ENCODE results near the gene CACHD1.

GRCh38 chr1:64733581-64734286 is 263.8 kb downstream of the CACHD1 start:
- TF ChIP-seq, protein P1, sequence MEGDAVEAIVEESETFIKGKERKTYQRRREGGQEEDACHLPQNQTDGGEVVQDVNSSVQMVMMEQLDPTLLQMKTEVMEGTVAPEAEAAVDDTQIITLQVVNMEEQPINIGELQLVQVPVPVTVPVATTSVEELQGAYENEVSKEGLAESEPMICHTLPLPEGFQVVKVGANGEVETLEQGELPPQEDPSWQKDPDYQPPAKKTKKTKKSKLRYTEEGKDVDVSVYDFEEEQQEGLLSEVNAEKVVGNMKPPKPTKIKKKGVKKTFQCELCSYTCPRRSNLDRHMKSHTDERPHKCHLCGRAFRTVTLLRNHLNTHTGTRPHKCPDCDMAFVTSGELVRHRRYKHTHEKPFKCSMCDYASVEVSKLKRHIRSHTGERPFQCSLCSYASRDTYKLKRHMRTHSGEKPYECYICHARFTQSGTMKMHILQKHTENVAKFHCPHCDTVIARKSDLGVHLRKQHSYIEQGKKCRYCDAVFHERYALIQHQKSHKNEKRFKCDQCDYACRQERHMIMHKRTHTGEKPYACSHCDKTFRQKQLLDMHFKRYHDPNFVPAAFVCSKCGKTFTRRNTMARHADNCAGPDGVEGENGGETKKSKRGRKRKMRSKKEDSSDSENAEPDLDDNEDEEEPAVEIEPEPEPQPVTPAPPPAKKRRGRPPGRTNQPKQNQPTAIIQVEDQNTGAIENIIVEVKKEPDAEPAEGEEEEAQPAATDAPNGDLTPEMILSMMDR (IDR thresholded peaks at IDR 0.05; ENCODE audit: low read depth, low read length) = no peak
- no peak for TF ChIP-seq EZH2phosphoT487 (IDR thresholded peaks at IDR 0.05; ENCODE audit: low read depth)
